ENCODE results near the gene SDSL.

Gene SDSL

DNA sequence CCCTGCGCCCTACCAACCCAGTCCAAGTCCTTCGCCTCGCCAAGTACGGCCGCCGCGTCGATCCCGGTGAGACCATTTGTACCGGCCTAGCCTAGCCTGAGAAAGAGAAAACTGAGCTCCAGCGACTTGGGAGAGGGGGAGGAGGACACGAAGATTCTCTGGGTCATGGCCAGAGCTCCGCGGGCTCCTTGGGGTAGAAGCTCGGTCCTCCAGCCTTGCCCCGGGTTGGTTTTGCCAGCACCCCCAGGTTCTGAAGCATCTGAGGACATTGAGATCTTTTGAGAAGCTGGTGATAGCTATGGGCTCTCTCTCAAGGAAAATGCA lies 42.2 kb downstream of the SDSL start:
- TF ChIP-seq ZC3H10 (CRISPR knock-in tag; IDR thresholded peaks at IDR 0.05), result no peak
- TF ChIP-seq, protein P1, sequence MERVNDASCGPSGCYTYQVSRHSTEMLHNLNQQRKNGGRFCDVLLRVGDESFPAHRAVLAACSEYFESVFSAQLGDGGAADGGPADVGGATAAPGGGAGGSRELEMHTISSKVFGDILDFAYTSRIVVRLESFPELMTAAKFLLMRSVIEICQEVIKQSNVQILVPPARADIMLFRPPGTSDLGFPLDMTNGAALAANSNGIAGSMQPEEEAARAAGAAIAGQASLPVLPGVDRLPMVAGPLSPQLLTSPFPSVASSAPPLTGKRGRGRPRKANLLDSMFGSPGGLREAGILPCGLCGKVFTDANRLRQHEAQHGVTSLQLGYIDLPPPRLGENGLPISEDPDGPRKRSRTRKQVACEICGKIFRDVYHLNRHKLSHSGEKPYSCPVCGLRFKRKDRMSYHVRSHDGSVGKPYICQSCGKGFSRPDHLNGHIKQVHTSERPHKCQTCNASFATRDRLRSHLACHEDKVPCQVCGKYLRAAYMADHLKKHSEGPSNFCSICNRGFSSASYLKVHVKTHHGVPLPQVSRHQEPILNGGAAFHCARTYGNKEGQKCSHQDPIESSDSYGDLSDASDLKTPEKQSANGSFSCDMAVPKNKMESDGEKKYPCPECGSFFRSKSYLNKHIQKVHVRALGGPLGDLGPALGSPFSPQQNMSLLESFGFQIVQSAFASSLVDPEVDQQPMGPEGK (CRISPR knock-in tag; IDR thresholded peaks at IDR 0.05; ENCODE audit: borderline replicate concordance), result no peak
- TF ChIP-seq TCF4 (CRISPR knock-in tag; IDR thresholded peaks at IDR 0.05; ENCODE audit: borderline replicate concordance), result no peak
- no peak for TF ChIP-seq ESRRG (CRISPR knock-in tag; IDR thresholded peaks at IDR 0.05)
- TF ChIP-seq PPARA (CRISPR knock-in tag; IDR thresholded peaks at IDR 0.05; ENCODE audit: borderline replicate concordance), result no peak
- no peak for TF ChIP-seq RARB (CRISPR knock-in tag; IDR thresholded peaks at IDR 0.05)
- no peak for TF ChIP-seq ARNTL (CRISPR knock-in tag; IDR thresholded peaks at IDR 0.05; ENCODE audit: borderline replicate concordance, low read depth)
- no peak for TF ChIP-seq ZNF8 (CRISPR knock-in tag; IDR thresholded peaks at IDR 0.05)
- TF ChIP-seq ZNF565 (CRISPR knock-in tag; conservative IDR thresholded peaks at IDR 0.05; ENCODE audit: low read depth), result no peak
- TF ChIP-seq, protein P2, sequence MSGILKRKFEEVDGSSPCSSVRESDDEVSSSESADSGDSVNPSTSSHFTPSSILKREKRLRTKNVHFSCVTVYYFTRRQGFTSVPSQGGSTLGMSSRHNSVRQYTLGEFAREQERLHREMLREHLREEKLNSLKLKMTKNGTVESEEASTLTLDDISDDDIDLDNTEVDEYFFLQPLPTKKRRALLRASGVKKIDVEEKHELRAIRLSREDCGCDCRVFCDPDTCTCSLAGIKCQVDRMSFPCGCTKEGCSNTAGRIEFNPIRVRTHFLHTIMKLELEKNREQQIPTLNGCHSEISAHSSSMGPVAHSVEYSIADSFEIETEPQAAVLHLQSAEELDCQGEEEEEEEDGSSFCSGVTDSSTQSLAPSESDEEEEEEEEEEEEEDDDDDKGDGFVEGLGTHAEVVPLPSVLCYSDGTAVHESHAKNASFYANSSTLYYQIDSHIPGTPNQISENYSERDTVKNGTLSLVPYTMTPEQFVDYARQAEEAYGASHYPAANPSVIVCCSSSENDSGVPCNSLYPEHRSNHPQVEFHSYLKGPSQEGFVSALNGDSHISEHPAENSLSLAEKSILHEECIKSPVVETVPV (CRISPR knock-in tag; IDR thresholded peaks at IDR 0.05), result no peak
- no peak for TF ChIP-seq ZNF70 (CRISPR knock-in tag; IDR thresholded peaks at IDR 0.05)
- no peak for TF ChIP-seq OSR1 (CRISPR knock-in tag; IDR thresholded peaks at IDR 0.05)
- no peak for TF ChIP-seq BACH2 (CRISPR knock-in tag; IDR thresholded peaks at IDR 0.05; ENCODE audit: borderline replicate concordance)
- no peak for TF ChIP-seq ZFP3 (CRISPR knock-in tag; IDR thresholded peaks at IDR 0.05)
- no peak for TF ChIP-seq TOX (CRISPR knock-in tag; IDR thresholded peaks at IDR 0.05; ENCODE audit: borderline replicate concordance)
- TF ChIP-seq, protein P3, sequence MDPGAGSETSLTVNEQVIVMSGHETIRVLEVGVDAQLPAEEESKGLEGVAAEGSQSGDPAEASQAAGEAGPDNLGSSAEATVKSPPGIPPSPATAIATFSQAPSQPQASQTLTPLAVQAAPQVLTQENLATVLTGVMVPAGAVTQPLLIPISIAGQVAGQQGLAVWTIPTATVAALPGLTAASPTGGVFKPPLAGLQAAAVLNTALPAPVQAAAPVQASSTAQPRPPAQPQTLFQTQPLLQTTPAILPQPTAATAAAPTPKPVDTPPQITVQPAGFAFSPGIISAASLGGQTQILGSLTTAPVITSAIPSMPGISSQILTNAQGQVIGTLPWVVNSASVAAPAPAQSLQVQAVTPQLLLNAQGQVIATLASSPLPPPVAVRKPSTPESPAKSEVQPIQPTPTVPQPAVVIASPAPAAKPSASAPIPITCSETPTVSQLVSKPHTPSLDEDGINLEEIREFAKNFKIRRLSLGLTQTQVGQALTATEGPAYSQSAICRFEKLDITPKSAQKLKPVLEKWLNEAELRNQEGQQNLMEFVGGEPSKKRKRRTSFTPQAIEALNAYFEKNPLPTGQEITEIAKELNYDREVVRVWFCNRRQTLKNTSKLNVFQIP (CRISPR knock-in tag; IDR thresholded peaks at IDR 0.05; ENCODE audit: borderline replicate concordance, low read depth), result no peak
- no peak for TF ChIP-seq GLIS3 (CRISPR knock-in tag; IDR thresholded peaks at IDR 0.05)
- ATAC-seq, result 0 out of 3 replicates have a peak, but pooled peaks have one; percentile 1

DNA sequence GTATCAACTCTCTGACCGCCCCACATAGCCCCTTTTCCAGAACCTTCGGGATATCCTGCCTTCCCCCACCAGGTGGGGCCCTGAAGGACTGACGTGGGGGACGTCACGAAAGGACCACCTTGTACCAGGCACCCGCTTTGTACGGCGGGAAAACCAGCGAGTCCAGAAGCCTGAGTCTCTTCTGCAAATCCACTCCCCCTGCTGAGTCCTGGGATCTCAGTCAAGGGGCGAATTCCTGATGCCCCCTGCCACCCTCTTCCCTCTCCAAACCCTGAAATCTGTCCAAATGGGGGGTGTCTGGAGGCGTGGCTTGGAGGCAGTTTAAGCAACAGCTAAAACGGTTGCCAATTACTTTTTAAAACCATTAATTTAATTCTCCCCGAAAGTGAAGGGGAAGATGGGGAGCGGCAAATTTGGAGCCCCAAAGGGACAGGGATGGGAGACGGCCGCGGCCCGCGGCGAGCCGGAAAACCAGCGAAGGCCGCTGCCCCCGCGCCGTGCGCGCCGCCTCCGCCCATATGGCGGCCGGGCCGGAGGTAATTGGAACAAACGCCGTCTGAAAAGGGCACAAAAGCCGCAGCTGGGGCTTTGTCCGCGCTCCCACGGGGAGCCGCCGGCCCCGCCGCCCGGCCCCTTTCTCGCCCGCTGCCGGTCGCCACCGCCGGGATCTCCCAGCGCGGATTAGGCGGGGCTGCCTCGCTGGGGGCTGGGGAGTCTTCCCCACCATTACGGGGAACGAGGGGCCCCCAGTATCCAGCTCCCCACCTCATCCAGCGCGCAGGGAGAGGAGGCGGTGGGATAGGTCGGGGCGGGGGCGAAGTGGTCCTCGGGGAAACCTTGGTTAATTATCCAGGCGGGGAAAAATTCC lies 42.9 kb downstream of the SDSL start:
- no peak for ATAC-seq
- TF ChIP-seq ZNF565 (CRISPR knock-in tag; conservative IDR thresholded peaks at IDR 0.05; ENCODE audit: low read depth), result no peak
- no peak for TF ChIP-seq GLIS3 (CRISPR knock-in tag; IDR thresholded peaks at IDR 0.05)
- TF ChIP-seq ESRRG (CRISPR knock-in tag; IDR thresholded peaks at IDR 0.05), result no peak
- no peak for TF ChIP-seq TCF4 (CRISPR knock-in tag; IDR thresholded peaks at IDR 0.05; ENCODE audit: borderline replicate concordance)
- no peak for TF ChIP-seq ZFP3 (CRISPR knock-in tag; IDR thresholded peaks at IDR 0.05)
- TF ChIP-seq CSDC2 (CRISPR knock-in tag; IDR thresholded peaks at IDR 0.05), result no peak
- TF ChIP-seq RARB (CRISPR knock-in tag; IDR thresholded peaks at IDR 0.05), result no peak
- TF ChIP-seq SNAI2 (CRISPR knock-in tag; IDR thresholded peaks at IDR 0.05), result no peak
- TF ChIP-seq, protein P4, sequence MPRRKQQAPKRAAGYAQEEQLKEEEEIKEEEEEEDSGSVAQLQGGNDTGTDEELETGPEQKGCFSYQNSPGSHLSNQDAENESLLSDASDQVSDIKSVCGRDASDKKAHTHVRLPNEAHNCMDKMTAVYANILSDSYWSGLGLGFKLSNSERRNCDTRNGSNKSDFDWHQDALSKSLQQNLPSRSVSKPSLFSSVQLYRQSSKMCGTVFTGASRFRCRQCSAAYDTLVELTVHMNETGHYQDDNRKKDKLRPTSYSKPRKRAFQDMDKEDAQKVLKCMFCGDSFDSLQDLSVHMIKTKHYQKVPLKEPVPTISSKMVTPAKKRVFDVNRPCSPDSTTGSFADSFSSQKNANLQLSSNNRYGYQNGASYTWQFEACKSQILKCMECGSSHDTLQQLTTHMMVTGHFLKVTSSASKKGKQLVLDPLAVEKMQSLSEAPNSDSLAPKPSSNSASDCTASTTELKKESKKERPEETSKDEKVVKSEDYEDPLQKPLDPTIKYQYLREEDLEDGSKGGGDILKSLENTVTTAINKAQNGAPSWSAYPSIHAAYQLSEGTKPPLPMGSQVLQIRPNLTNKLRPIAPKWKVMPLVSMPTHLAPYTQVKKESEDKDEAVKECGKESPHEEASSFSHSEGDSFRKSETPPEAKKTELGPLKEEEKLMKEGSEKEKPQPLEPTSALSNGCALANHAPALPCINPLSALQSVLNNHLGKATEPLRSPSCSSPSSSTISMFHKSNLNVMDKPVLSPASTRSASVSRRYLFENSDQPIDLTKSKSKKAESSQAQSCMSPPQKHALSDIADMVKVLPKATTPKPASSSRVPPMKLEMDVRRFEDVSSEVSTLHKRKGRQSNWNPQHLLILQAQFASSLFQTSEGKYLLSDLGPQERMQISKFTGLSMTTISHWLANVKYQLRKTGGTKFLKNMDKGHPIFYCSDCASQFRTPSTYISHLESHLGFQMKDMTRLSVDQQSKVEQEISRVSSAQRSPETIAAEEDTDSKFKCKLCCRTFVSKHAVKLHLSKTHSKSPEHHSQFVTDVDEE (CRISPR knock-in tag; IDR thresholded peaks at IDR 0.05), result no peak
- TF ChIP-seq, protein P1 (CRISPR knock-in tag; IDR thresholded peaks at IDR 0.05; ENCODE audit: borderline replicate concordance), result no peak
- no peak for TF ChIP-seq ZC3H10 (CRISPR knock-in tag; IDR thresholded peaks at IDR 0.05)
- TF ChIP-seq ZNF70 (CRISPR knock-in tag; IDR thresholded peaks at IDR 0.05), result no peak
- TF ChIP-seq, protein P3 (CRISPR knock-in tag; IDR thresholded peaks at IDR 0.05; ENCODE audit: borderline replicate concordance, low read depth), result no peak
- no peak for TF ChIP-seq TOX (CRISPR knock-in tag; IDR thresholded peaks at IDR 0.05; ENCODE audit: borderline replicate concordance)
- TF ChIP-seq ZFP30 (CRISPR knock-in tag; IDR thresholded peaks at IDR 0.05), result no peak
- TF ChIP-seq, protein P2 (CRISPR knock-in tag; IDR thresholded peaks at IDR 0.05), result no peak
- TF ChIP-seq BACH2 (CRISPR knock-in tag; IDR thresholded peaks at IDR 0.05; ENCODE audit: borderline replicate concordance), result no peak
